ENCODE results near the gene ZC3H6.
"Not testable (repeated sequence)": the region's sequence is repeated elsewhere in the genome, so short reads cannot be mapped to it uniquely, and the experiment has no call there.

ZC3H6 gene

DNA sequence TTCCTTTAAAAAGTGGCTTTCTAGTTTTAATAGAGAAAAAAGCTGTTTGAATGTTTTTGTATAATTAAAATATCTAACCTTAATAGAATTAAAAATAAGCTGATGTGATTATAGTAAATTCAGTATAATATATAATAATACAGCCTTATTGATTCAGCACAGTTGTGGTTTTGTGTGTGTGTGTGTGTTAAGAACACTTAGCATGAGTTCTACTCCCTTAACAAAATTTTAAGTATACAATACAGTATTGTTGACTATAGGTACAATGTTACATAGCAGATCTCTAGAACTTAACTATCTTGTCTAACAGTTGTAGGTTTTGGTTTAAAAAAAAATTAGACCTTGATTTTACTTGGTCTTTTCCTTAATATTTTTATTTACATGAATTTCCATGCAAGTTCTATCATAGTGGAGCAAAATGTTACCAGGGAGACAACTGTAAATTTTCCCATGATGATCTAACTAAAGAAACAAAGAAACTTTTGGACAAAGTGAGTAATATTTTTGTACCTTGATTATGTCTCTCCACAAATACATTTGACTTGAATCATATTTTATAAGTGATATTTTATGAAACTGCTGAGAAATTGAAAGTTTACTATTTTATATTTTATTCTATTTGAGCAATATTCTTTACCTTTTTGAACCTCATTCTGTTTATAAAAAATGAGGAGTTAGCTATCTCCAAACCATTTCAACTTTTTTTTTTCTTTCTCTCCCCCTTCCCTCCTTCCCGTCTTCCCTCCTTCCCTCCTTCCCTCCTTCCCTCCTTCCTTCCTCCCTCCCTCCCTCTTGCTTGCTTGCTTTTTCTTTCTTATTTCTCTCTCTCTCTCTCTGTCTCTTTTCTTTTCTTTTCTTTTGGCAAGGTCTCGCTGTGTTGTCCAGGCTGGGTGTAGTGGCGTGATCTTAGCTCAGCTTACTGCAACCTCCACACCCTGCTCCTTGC is 46.3 kb downstream of the ZC3H6 start:
- DNase-seq (ENCODE audit: extremely low read depth in 1 of 2, low read depth in 1 of 2): no peak

DNA sequence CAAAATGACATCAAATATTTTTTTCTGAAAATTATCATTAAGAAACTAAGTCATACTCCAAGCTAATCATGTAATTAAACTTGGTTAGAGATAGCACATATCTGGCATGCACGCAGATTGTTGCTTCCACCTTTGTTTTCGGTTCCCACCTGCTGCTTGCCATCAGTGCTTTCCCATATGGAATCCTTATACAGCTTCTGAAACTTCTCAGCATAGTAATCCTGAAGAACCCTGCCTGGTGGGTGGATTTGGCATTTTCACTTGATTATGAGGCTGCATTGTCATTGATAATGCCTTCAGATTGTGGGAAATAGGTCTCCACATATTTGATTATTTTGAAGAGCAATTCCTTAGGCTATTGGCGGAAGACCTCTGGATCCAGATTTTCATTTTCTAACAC is 47.5 kb downstream of the ZC3H6 start:
- DNase-seq (ENCODE audit: extremely low read depth in 1 of 2, low read depth in 1 of 2): no peak

DNA sequence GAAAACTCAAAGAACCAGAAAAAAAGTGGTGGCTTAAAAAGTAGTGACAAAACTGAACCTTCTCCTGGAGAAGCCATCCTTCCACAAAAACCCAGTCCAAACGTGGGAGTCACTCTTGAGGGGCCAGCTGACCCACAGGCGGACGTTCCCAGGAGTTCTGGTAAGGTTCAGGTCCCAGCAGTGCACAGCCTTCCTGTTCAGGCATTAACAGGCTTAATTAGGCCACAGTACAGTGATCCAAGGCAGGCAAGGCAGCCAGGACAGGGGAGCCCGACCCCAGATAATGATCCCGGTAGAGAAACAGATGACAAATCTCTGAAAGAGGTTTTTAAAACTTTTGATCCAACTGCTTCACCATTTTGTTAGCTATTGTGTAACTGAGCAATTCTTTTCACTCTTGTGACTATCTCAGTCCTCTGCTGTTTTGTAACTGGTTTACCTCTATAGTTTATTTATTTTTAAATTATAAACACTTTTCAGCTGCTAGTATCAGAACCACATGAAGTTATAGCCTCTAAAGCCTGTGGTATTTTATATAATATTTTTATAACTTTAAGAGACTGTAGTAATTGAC is 56.8 kb downstream of the ZC3H6 start:
- no peak for DNase-seq (ENCODE audit: extremely low read depth in 1 of 2, low read depth in 1 of 2)

DNA sequence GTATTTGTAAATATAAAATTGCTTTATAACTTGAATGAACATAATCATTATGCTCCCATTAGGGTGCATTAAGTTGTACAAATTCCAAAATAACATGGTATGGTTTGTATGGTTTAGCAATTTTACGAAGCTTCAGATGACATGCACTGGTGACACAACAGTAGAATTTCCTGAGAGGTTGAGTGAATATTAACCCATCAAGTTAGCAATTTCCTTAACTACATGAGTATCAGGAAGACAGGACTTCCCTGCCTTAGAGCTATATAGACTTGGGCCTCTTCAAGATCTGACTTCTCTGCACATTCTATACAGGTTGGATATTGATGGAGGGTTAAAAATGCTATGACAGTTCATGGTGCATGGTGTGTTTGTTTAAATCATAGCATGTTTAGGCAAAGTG is 60.2 kb downstream of the ZC3H6 start:
- DNase-seq (ENCODE audit: extremely low read depth in 1 of 2, low read depth in 1 of 2): no peak

DNA sequence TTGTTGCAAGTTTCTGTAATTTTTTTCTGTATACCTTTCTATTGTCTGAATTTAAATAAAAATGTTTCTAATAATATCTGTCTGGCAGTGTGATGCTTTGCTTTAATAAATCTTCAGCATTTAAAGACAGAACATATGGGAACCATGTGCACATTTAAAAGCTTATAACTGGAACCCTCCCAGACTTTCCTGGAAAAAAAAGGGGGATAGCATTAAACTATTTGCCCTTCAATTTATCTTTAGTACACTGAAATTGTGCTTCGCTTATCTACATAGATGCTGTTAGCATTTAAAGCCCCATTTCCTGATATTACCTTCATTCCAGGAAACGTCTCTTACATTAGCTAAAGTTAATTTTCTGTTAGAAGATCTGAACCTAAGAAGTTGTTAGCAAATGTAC is 64.6 kb downstream of the ZC3H6 start:
- no peak for DNase-seq (ENCODE audit: extremely low read depth in 1 of 2, low read depth in 1 of 2)

DNA sequence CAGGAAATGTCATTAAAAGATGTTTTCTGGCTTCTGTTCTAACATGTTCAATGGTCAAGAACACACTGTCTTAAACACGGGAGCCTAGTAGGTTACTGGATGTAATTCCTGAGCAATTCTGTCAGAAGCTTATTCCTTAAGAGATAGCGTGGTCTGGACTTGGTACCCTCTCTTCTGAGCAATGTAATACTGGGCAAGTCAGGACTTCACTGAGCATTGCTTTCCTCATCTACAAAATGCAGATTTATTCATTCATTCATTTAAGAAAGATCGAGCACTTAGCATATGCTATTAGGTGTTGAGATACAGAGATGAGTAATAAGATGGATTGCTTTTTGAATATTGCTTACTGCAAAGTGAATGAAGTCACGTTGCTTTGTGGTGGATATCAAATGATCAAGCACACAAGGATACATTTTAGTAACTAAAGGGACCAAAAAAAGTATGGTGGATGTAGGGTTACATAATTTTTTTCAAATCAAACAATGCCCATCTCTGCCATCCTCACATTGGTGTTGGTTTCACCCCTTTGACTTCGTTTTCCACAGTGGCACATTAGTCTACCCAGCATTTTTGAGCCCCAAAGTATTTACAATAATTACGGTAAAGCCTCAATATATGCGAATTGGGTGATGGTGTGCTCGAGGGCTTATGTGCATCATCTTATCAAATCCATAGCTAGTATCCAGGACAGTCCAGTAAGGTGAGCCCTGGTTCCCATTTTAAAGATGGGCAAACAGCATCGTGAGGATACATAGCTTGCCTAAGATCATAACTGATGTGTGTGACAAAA is 65.3 kb downstream of the ZC3H6 start:
- DNase-seq (ENCODE audit: extremely low read depth in 1 of 2, low read depth in 1 of 2): no peak

DNA sequence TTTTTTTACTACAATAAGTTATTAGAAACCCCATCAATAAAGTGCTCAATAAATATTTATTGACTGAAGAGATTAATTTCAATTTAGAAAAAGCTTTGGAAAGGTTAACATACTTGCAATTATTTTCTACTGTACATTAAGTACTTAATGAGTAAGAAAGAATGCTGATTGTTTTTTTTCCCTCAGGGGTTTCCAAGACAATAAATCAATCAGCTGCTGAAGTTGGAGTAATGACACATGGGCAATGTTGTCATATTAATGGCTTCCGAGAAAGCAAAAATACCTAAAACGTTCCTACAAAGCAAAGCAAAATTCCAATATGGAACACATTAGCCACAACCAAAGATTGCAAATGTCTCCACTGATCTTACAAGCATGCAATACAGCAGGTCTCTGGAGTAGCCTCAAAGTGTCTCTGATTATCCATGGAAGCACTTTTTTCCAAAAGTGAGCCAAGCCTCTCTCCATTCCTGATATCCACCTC is 66.7 kb downstream of the ZC3H6 start:
- no peak for DNase-seq (ENCODE audit: extremely low read depth in 1 of 2, low read depth in 1 of 2)

DNA sequence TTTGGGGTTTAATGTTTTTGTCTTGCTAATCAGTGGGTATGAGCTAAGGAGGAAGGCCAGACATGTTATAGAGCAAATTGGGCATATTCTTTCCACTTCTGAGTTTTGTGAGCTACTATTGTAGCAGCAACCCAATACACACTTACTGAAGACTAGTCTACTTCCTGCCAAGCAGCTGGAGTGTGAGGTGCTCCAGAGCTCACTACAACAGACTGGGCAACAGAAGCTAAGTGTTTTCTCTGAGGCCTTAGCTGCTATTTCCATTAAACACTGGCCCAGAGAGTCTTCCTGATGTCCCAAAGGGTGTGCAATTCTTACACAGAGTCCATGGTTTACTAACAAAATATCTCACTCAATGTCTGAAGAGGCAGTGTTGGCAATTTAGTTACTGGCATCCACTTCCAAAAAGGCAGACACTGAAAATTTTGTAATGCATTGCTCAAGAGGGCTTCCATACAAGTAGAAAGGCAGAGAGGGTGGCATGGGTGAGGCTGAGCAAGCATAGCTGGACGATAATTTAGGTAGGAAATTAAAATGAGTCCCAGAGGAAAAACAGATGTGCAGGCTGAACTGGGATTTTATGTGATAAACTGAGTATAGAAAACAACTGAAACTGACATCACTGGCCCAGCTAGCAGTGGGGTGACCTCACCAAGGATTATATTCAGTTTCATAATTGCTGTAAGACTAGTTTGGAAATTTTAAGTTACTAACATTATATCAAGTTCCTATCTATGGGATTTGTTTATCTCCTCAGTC is 68.6 kb downstream of the ZC3H6 start:
- no peak for DNase-seq (ENCODE audit: extremely low read depth in 1 of 2, low read depth in 1 of 2)

DNA sequence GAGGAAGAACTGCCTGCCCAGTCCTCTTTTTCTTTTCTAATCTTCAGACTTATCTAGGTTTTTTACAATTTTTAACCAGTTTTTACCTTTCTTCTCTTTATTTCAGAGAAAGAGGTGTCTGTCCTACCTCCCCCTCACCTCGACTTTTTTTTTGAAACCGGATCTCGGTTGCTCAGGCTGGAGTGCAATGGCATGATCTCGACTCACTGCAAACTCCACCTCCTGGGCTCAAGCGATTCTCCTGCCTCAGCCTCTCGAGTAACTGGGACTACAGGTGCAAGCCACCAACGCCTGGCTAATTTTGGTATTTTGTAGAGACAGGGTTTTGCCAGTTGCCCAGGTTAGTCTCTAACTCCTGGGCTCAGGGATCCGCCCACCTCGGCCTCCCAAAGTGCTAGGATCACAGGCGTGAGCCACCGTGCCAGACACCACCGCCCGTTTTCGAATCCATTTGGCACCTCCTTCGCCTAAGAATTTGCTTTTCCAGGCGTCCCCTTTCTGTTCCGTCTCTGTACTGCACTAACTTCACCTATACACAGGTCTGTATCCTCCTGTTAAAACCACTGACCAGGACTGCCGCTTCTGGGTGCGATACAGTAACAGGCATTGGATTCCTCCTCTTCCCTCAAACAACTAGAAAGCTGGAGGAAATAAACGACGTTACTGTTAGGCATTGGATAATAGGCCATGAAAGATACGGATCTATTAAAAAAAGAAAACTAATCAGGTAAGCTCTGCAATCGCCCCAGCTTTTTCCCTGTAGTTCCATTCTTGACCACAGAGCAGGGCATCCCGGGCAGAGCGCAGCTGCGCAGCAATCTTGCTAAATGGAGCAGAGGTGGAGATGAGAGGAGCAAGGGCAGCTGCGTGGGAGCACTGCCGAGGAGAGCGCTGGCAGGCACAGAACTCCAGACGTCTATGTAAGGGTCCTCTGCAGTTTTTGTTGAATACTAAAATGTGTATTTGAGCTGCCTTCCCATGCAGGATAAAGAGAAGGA is 69.9 kb downstream of the ZC3H6 start:
- DNase-seq (ENCODE audit: extremely low read depth in 1 of 2, low read depth in 1 of 2): no peak

DNA sequence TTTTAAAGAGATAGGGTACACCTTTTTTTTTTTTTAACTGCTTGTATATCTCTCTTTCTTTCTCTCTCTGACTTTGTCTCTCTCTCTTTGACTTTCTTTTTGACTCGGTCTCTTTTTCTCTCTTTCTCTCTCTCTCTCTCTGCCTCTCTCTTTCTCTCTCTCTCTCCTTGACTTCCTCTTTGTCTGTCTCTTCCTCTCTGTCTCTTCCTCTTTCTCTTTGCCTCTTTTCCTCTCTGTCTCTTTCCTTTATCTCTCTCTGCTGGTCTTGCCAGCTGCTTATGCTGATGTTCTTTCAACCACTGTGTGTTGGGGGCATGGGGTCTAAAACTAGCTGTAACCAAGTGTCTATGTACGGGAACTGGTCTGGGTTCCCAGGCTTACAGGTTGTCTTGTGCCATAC is 76.9 kb downstream of the ZC3H6 start:
- not testable (repeated sequence) for DNase-seq (ENCODE audit: extremely low read depth in 1 of 2, low read depth in 1 of 2)

DNA sequence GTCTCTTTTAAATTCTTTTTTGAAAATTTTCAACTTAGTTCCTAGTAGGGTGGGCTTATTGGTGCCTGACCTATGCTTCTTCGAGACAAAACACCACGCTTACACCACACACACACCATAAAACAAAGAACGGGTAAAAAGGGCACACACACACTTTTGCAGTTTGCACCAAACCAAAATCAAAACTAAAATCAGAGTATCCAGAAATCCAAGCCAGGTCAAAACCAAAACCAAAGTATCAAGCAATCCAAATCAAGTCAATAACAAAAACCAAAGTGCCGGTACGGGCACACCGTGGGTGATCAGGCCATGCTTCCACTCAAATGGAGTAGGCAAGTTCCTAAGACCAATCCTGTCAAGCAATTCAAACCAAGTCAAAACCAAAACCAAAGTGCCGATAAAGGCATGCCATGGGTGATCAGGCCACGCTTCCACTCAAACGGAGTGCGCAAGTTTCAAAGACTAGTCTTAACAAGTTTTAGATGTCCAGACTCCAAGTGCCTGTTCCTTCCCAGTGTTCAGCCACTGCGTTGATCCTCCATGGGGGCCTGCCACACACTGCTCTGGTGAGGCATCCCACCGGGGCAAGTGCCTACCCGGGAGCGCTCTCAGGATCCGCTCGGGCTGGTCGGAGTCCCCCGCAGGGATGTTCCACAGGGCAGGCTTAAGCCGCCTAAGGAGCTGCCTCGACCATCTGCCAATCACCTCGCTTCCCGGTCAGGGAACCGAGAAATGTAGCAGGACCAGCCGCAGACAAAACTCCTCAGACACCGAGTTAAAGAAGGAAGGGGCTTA is 77.6 kb downstream of the ZC3H6 start:
- DNase-seq (ENCODE audit: extremely low read depth in 1 of 2, low read depth in 1 of 2): not testable (repeated sequence)

DNA sequence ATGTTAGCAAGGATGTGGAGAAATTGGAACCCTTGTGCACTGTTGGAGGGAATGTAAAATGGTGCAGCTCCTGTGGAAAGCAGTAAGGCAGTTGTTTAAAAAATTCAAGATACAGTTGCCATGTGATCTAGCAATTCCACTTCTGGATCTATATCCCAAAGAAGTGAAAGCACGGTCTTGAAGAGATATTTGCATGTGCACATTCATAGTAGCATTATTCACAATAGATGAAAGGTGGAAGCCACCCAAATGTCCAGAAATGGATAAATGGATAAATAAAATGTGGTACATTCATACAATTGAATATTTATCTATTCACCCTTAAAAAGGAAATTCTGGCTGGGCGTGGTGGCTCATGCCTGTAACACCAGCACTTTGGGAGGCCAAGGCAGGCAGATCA is 78.9 kb downstream of the ZC3H6 start:
- not testable (repeated sequence) for DNase-seq (ENCODE audit: extremely low read depth in 1 of 2, low read depth in 1 of 2)

DNA sequence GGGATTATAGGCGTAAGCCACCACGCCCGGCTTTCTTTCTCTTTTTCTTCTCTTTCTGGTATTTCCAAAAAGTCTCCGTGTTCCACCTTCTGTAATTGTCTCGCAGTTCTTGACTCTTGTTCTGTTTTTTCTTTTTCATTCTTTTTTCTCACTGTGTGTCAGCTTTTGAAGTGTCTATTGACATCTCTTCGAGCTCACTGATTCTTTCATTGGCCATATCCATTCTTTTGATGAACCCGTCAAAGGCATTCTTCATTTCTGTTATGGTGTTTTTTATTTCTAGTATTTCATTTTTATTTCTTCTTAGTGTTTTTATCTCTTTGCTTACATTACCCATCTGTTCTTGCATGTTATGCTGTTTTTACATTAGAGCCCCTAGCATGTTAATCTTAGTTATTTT is 84.7 kb downstream of the ZC3H6 start:
- DNase-seq (ENCODE audit: extremely low read depth in 1 of 2, low read depth in 1 of 2): not testable (repeated sequence)
